ENCODE measurements around the gene C3orf20. TPM values are rescaled to one million over a fixed set of nuclear protein-coding genes. Genes with fewer than 3 reads are reported as not detected.

The C3orf20 gene
- total and polyA plus RNA-seq, 9 of the 15 experiments (the other 6 are each of a cell fraction or from before 2014, with no cell fraction given) = 0.04 TPM; not detected in 8

GRCh38 chr3:14633819-14634424 is 41.0 kb upstream of the C3orf20 start (continued):
- TF ChIP-seq REST (IDR thresholded peaks at IDR 0.05; ENCODE audit: borderline replicate concordance) (peak; percentile 70; the same call in 1 of the 2 replicates), REST (CRISPR knock-in tag; IDR thresholded peaks at IDR 0.05; ENCODE audit: low read depth) (no peak), PBX2 (CRISPR knock-in tag; IDR thresholded peaks at IDR 0.05; ENCODE audit: low read depth) (no peak), PBX2 (tag; conservative IDR thresholded peaks at IDR 0.05; ENCODE audit: low read depth) (peak; percentile 91), CGGBP1 (CRISPR knock-in tag; IDR thresholded peaks at IDR 0.05) (no peak), ZNF644 (tag; IDR thresholded peaks at IDR 0.05; ENCODE audit: low read depth) (no peak), CTCFL (IDR thresholded peaks at IDR 0.05; ENCODE audit: borderline replicate concordance, insufficient read depth, low read depth, low read length, poor library complexity, severe bottlenecking) (peak; percentile 82), SPI1 (IDR thresholded peaks at IDR 0.05; ENCODE audit: borderline replicate concordance, low read depth, low read length) (peak; percentile 68), SMC3 (conservative IDR thresholded peaks at IDR 0.05; ENCODE audit: insufficient read depth, low read depth, low read length) (peak; percentile 93), KLF16 (IDR thresholded peaks at IDR 0.05) (peak; percentile 31; the same call in 1 of the 2 replicates), BRF1 (IDR thresholded peaks at IDR 0.05; ENCODE audit: borderline replicate concordance, extremely low read depth, insufficient read length) (no peak), JUND (IDR thresholded peaks at IDR 0.05; ENCODE audit: borderline replicate concordance, low read depth, low read length) (peak; percentile 52; the same call in 1 of the 2 replicates), JUND (tag; IDR thresholded peaks at IDR 0.05; ENCODE audit: borderline replicate concordance, low read depth, low read length) (no peak)
